ENCODE measurements around the gene TRIP13. TPM values are rescaled to one million over a fixed set of nuclear protein-coding genes. Genes with fewer than 3 reads are reported as not detected.
A peak's percentile ranks its signal among the peaks of the same experiment; 100 is the strongest.

The TRIP13 gene
- total RNA-seq, 1 experiment from 2014 or later = 69.0 TPM

DNA sequence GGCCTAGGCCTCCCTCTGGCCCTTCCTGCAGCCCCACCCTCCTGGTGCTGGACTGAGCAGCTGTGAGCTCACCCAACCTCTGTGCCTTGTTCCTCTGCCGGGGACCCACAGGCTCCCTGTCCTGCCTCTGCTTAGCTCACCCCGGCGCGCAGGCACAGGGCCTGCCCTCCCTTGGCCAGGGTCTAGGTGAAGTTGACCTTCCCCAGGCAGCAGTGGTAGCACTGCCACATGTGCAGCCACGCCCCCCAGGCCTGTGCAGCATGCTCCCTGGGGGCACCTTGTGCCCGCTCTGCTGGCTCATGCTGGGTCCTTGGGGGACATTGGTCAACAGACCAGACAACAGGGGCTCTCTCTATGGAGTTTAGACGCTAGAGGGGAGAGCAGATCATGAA is 18.1 kb downstream of the TRIP13 start:
- H3K9me3 ChIP-seq (ENCODE audit: low read length) = no peaks in the 10 kb centered on the region
- no peaks in the 10 kb centered on the region for H3K9me2 ChIP-seq (replicated peaks; ENCODE audit: low read length)
- H3K27ac ChIP-seq (ENCODE audit: low read length) = peak overlapping the region; percentile 97
- no peak for TF ChIP-seq EZH2phosphoT487 (IDR thresholded peaks at IDR 0.05; ENCODE audit: borderline replicate concordance, low read length)
- no peak for TF ChIP-seq CTCF (conservative IDR thresholded peaks at IDR 0.05; ENCODE audit: low read depth, low read length)
- TF ChIP-seq EZH2 (IDR thresholded peaks at IDR 0.05; ENCODE audit: low read length, unreplicated experiment) = no peak
- BruUV-seq (replicated peaks) = no TSS peak
- peaks cover 9% of the 10 kb centered on the region for H3F3A ChIP-seq (ENCODE audit: low read length, unreplicated experiment)
- no peak for ATAC-seq
- DNase-seq = no peak
- no peak overlapping the region for H2AFZ ChIP-seq (ENCODE audit: low read length)
- H3K79me2 ChIP-seq (ENCODE audit: low read length) = peaks cover 15% of the 10 kb centered on the region
- ChIA-PET POLR2A (ENCODE audit: unreplicated experiment) (no interaction called here), CTCF (no interaction called here)
- peaks cover 33% of the 10 kb centered on the region for H3K4me1 ChIP-seq (ENCODE audit: insufficient read depth, low read length)
- no peaks in the 10 kb centered on the region for H4K20me1 ChIP-seq (ENCODE audit: low read length)
- H3K36me3 ChIP-seq (ENCODE audit: low read depth, low read length) = peaks cover 55% of the 10 kb centered on the region
- intact Hi-C loops (cut with micrococcal nuclease) = loop anchor here (5.0 kb wide), 1 partner anchor 202 kb away; the partner anchor contains the start of gene SLC12A7
- H3K9ac ChIP-seq (ENCODE audit: low read length) = peak overlapping the region; percentile 79
- no peaks in the 10 kb centered on the region for H3K27me3 ChIP-seq (ENCODE audit: low read length)
- no peak overlapping the region for H3K4me3 ChIP-seq (ENCODE audit: low read length)
- no peak overlapping the region for H3K4me2 ChIP-seq (ENCODE audit: low read length)

DNA sequence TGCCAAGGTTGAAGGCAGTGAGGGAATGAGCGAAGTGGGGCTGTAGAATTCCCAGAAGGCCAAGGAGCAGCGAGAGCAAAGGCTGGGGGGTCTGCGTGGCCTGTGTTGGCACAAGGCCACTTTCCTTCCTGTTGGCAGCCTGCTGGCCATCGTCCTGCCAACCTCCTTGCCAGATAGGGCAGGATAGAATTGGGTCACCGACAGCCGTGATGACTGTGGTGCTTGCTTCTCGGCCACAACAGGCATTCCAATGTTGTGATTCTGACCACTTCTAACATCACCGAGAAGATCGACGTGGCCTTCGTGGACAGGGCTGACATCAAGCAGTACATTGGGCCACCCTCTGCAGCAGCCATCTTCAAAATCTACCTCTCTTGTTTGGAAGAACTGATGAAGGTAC is 18.9 kb downstream of the TRIP13 start:
- DNase-seq (peak; percentile 77), ATAC-seq (peak; percentile 36)
- Histone ChIP-seq H2AFZ (ENCODE audit: low read length) (no peak overlapping the region), H3K4me1 (ENCODE audit: insufficient read depth, low read length) (peaks cover 33% of the 10 kb centered on the region), H3K9me3 (ENCODE audit: low read length) (no peaks in the 10 kb centered on the region), H3K36me3 (ENCODE audit: low read depth, low read length) (peaks cover 57% of the 10 kb centered on the region), H4K20me1 (ENCODE audit: low read length) (no peaks in the 10 kb centered on the region), H3K79me2 (ENCODE audit: low read length) (peaks cover 15% of the 10 kb centered on the region), H3K9ac (ENCODE audit: low read length) (peak overlapping the region; percentile 79), H3F3A (ENCODE audit: low read length, unreplicated experiment) (peaks cover 9% of the 10 kb centered on the region), H3K27ac (ENCODE audit: low read length) (peak overlapping the region; percentile 97), H3K27me3 (ENCODE audit: low read length) (no peaks in the 10 kb centered on the region), H3K4me2 (ENCODE audit: low read length) (peak overlapping the region; percentile 64), H3K9me2 (replicated peaks; ENCODE audit: low read length) (no peaks in the 10 kb centered on the region), H3K4me3 (ENCODE audit: low read length) (peak overlapping the region; percentile 8; the same call in 1 of the 2 replicates)
- CTCF ChIA-PET = no interaction called here
- intact Hi-C loops (cut with micrococcal nuclease) = loop anchor here (5.0 kb wide), 1 partner anchor 201 kb away; the partner anchor contains the start of gene SLC12A7
- POLR2A ChIA-PET (ENCODE audit: unreplicated experiment) = interaction anchor here (0.6 kb wide), 1 partner anchor 218 kb away, joined by 5 read pairs; the partner anchor contains the start of gene TPPP
- no peak for TF ChIP-seq CTCF (conservative IDR thresholded peaks at IDR 0.05; ENCODE audit: low read depth, low read length)
- peak; percentile 71; the same call in 1 of the 2 replicates for TF ChIP-seq EZH2phosphoT487 (IDR thresholded peaks at IDR 0.05; ENCODE audit: borderline replicate concordance, low read length)
- BruUV-seq (replicated peaks) = no TSS peak

- Histone ChIP-seq H3K27me3 (ENCODE audit: low read length) (no peaks in the 10 kb centered on the region), H3K9me3 (ENCODE audit: low read length) (no peaks in the 10 kb centered on the region), H3K9me2 (replicated peaks; ENCODE audit: low read length) (no peaks in the 10 kb centered on the region), H3K4me2 (ENCODE audit: low read length) (peak overlapping the region; percentile 64), H3K36me3 (ENCODE audit: low read depth, low read length) (peaks cover 59% of the 10 kb centered on the region), H4K20me1 (ENCODE audit: low read length) (no peaks in the 10 kb centered on the region), H3F3A (ENCODE audit: low read length, unreplicated experiment) (peaks cover 9% of the 10 kb centered on the region), H3K4me3 (ENCODE audit: low read length) (peak overlapping the region; percentile 8; the same call in 1 of the 2 replicates), H3K9ac (ENCODE audit: low read length) (peak overlapping the region; percentile 79), H3K4me1 (ENCODE audit: insufficient read depth, low read length) (peaks cover 33% of the 10 kb centered on the region), H3K79me2 (ENCODE audit: low read length) (peaks cover 15% of the 10 kb centered on the region), H3K27ac (ENCODE audit: low read length) (peak overlapping the region; percentile 97), H2AFZ (ENCODE audit: low read length) (no peak overlapping the region)
- DNase-seq = peak; percentile 99
- ATAC-seq = peak; percentile 93
- TF ChIP-seq EZH2phosphoT487 (IDR thresholded peaks at IDR 0.05; ENCODE audit: borderline replicate concordance, low read length) (peak; percentile 100), CTCF (conservative IDR thresholded peaks at IDR 0.05; ENCODE audit: low read depth, low read length) (peak; percentile 78), EZH2 (IDR thresholded peaks at IDR 0.05; ENCODE audit: low read length, unreplicated experiment) (no peak)
- TSS peak; percentile 51 for BruUV-seq (replicated peaks)
- intact Hi-C loops (cut with micrococcal nuclease) = loop anchor here (5.0 kb wide), 1 partner anchor 200 kb away; the partner anchor contains the start of gene SLC12A7
- CTCF ChIA-PET = no interaction called here
- POLR2A ChIA-PET (ENCODE audit: unreplicated experiment) = no interaction called here
These were observed 19.8 kb downstream of the TRIP13 start for GRCh38 chr5:912280-913091.

All from PC-3 (cell line).